ENCODE measurements around the gene NAT16. TPM values are rescaled to one million over a fixed set of nuclear protein-coding genes. Genes with fewer than 3 reads are reported as not detected.

NAT16 gene
- total and polyA plus RNA-seq, 2 of the 13 experiments (the other 11 are each of a cell fraction or from before 2014, with no cell fraction given): 0.04 TPM; not detected in 1

- TF ChIP-seq NONO (IDR thresholded peaks at IDR 0.05) (no peak), NONO (CRISPR knock-in tag; conservative IDR thresholded peaks at IDR 0.05) (peak; percentile 75), ZHX2 (IDR thresholded peaks at IDR 0.05; ENCODE audit: low read depth) (peak; percentile 81; the same call in 1 of the 2 replicates), ZHX2 (CRISPR knock-in tag; IDR thresholded peaks at IDR 0.05; ENCODE audit: borderline replicate concordance) (no peak; the same call in 1 of the 2 replicates), ELF4 (CRISPR knock-in tag; IDR thresholded peaks at IDR 0.05; ENCODE audit: borderline replicate concordance) (no peak), SYNCRIP (IDR thresholded peaks at IDR 0.05; ENCODE audit: insufficient read depth, low read depth, low read length) (no peak), SKIL (CRISPR knock-in tag; IDR thresholded peaks at IDR 0.05; ENCODE audit: borderline replicate concordance) (peak; percentile 76), ZNF572 (CRISPR knock-in tag; IDR thresholded peaks at IDR 0.05) (no peak), ZNF160 (CRISPR knock-in tag; IDR thresholded peaks at IDR 0.05) (no peak; the same call in 1 of the 2 replicates), ZMYM4 (CRISPR knock-in tag; IDR thresholded peaks at IDR 0.05) (peak; percentile 77), MAFF (IDR thresholded peaks at IDR 0.05; ENCODE audit: low read depth, low read length) (no peak), ZNF570 (CRISPR knock-in tag; IDR thresholded peaks at IDR 0.05; ENCODE audit: borderline replicate concordance) (no peak), ZNF343 (CRISPR knock-in tag; IDR thresholded peaks at IDR 0.05) (0 out of 2 replicates have a peak, but pooled peaks have one; percentile 22), ZFAT (CRISPR knock-in tag; conservative IDR thresholded peaks at IDR 0.05) (no peak), GATA4 (IDR thresholded peaks at IDR 0.05; ENCODE audit: borderline replicate concordance, low read depth) (0 out of 2 replicates have a peak, but pooled peaks have one; percentile 23), SP140L (CRISPR knock-in tag; IDR thresholded peaks at IDR 0.05; ENCODE audit: borderline replicate concordance) (no peak), ZGPAT (CRISPR knock-in tag; IDR thresholded peaks at IDR 0.05) (0 out of 2 replicates have a peak, but pooled peaks have one; percentile 67)
- TF ChIP-seq, protein P1, sequence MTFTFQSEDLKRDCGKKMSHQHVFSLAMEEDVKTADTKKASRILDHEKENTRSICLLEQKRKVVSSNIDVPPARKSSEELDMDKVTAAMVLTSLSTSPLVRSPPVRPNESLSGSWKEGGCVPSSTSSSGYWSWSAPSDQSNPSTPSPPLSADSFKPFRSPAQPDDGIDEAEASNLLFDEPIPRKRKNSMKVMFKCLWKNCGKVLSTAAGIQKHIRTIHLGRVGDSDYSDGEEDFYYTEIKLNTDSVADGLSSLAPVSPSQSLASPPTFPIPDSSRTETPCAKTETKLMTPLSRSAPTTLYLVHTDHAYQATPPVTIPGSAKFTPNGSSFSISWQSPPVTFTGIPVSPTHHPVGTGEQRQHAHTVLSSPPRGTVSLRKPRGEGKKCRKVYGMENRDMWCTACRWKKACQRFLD (CRISPR knock-in tag; IDR thresholded peaks at IDR 0.05; ENCODE audit: borderline replicate concordance): peak; percentile 30; the same call in 1 of the 2 replicates
Observed at GRCh38 chr7:101217388-101218235, 37.5 kb upstream of the NAT16 start, which contains the start of the genes PLOD3 and ZNHIT1 (continued).
